GM12874 (cell line): Measurements from ENCODE around the gene TOP3A.
A peak's percentile ranks its signal among the peaks of the same experiment; 100 is the strongest.

Experiments
- CTCF ChIP-seq: IDR thresholded peaks from 2 replicates; pipeline ENCODE4 v1.5.1; 2011; ENCODE audit warnings: low read depth, mild to moderate bottlenecking, control low read depth, low read length, moderate library complexity; ENCODE audit not compliant: insufficient read depth

The TOP3A gene

GRCh38 chr17:18248300-18248731 lies 66.5 kb downstream of the TOP3A start:
- TF ChIP-seq CTCF = peak; percentile 72

- TF ChIP-seq CTCF = no peak
These were observed 67.2 kb downstream of the TOP3A start for GRCh38 chr17:18247613-18248001.

GRCh38 chr17:18246880-18247612 lies 67.7 kb downstream of the TOP3A start:
- TF ChIP-seq CTCF = no peak

- TF ChIP-seq CTCF = no peak
These were observed 68.6 kb downstream of the TOP3A start for GRCh38 chr17:18246109-18246725.

GRCh38 chr17:18245038-18245776 lies 69.6 kb downstream of the TOP3A start:
- TF ChIP-seq CTCF = no peak

GRCh38 chr17:18241229-18241871 lies 73.4 kb downstream of the TOP3A start:
- no peak for TF ChIP-seq CTCF

- TF ChIP-seq CTCF = no peak
These were observed 74.3 kb downstream of the TOP3A start for GRCh38 chr17:18240449-18240848.
